ENCODE measurements around the gene UBAC2.
A peak's percentile ranks its signal among the peaks of the same experiment; 100 is the strongest.

The UBAC2 gene

DNA sequence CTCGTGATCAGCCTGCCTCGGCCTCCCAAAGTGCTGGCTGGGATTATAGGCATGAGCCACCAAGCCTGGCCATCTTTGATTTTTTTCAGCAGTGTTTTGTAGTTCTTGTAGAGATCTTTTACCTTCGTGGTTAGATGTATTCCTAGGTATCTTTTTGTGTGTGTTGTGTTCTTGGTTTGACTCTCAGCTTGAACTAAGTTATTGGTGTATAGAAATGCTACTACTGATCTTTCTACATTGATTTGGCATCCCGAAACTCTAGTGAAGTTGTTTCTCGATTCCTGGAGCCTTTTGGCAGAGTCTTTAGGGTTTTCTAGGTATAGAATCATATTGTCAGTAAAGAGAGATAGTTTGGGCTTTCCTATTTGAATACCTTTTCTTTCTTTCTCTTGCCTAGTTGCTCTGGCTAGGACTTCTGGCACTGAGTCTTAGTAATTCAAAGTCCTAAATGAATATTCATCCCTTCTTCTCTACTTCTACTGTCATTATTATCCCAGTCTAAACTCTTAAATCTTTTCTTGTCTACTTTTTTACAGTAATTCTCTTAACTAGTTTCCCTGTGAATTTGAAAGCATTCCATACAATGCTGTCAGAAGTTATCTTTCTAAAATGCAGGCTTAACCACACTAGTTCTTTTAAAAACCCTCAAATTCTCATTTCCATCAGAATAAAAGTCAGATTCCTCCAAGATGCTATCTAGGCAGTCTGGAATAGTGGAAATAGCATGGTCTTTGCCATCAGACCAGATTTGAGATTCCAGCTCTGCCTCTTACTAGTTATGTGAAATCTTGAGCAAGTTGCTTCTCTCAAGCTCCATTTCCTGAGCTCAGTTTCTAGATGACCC is 50.5 kb downstream of the UBAC2 start:
- DNase-seq: no peak

DNA sequence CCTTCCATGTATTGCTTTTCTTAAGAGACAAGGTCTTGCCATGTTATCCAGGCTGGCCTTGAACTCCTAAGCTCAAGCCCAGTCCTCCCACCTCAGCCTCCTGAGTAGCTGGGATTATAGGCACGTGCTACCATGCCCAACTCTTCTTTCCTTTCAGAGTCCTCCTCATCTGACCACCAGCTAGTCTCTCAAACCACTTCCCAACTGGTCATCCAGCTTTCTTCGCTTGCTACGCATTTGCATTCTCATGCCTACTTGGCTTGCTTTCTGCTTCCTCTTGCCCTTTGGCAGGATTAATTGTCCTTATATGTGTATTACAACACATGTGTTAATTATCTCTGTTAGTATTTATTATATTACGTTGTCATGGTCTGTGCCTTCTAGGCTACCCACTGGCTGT is 51.3 kb downstream of the UBAC2 start:
- no peak for DNase-seq

DNA sequence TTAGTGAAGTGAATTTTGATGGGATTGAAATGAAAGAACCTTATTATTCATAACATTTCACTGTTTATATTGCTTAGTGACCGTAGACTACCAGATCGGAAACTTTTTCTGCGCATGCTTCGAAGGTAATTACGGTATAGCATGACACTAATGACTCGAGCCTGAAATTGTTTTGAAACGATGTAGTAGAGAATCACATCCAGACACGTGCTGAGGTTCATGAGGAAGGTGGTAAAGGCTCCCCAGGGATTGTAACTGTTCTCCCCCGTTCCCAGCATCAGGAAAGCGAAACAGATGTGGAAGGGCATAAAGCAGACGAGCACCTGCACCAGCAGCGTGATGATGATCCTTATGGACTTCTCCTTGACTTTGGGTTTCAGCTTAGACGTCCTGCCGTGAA is 54.2 kb downstream of the UBAC2 start:
- no peak for DNase-seq

DNA sequence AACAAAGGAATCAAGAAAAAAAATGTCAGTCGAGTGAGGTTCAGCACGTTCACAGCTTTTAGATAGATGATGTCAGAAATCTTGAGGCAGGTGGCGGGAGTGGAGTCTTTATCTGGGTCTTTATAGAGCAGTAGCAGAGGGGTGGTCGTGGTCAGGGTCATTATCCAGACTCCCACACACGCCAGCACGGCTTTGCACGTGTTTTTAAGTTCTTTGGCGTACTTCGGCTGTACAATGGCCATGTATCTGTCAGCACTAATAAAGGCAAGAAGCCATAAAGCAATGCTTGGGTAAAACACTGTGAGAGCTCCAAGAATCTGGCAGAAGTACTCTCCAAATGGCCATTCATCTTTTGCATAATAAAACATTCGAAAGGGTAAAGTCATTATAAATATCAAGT is 54.6 kb downstream of the UBAC2 start:
- DNase-seq: no peak

DNA sequence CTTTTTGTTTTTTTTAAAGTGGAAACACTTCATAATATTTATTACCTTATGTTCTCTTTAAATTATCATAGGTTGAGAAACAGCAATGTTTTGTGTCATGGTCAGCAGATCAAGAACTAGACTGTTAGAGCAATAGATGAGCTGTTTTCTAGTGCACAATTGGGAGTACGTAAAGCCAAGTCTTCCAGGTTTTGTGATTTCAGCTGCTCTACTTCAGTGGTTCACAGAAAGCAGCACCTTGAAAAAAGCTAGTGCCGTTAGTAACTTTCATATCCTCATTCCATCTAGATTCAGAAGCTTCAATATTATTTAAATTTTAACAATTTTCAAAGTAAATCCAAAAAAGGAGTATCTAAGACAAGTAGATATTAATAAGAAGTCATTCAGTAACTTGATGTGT is 55.6 kb downstream of the UBAC2 start:
- DNase-seq: no peak

DNA sequence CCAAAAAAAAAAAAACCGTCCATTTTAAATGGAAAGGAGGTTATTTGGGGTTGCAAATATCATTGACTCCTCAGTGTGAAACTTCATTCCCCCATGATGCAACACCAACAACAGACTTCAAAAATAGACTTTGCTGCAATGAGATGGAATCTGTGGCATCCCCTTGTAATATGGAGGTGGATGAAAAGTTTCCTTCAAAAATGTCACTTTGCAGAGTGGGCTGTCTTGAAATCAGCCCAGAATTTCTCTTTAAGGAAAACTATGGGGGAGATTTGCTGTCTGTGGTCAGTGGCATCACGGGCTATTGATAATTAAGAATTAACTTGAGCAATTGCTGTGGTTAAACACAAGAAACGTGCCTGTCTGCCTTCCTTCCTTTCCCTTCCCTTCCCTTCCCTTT is 56.1 kb downstream of the UBAC2 start:
- no peak for DNase-seq

DNA sequence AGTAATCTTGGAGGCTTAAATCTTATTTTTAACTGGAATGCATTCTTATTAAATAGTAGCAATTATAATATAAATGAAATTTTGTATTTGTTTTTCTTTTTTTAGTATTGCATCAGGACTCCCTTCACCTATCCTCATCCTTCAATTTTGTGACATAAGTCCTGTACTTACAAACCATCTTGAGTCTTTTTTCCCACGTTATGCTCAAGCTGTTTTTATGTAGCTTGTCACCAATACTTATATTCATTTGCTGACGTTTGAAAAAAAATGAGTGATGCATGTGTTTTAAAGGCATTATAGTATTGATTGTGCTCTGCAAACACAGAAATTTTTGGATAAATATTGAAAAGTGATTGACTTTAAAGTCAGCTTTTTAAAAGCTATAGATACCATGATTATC is 56.6 kb downstream of the UBAC2 start:
- no peak for DNase-seq

DNA sequence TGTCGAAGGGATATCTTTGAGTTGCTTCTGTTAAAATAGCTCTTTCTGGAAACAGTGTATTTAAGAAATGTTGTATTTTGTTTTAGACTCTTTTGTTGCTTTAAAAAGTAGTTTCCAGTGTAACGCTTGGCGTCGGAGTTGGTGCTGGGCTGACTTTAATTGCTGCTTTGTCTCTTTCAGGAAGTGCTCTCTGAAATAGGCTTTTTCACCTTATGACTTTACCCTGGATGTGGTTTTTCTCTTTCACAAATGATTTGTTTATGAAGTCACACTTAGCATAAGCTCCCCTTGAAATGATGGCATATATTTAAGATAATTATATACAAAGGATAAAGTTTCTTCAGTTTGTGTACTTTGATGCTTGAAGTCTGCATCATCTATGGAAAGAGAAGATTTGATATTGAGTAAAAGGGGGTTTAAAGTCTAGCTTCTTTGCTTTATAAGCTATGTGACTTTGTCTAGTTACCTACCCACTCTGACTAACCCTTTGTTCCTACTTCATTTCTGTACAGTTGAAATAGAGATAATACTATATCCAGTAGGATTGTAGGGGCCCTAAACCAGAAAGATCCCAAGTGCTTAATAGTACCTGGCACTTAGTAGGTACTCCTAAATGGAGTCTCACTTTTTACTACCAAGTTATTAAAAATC is 57.7 kb downstream of the UBAC2 start, which contains the start of gene GPR18:
GPR18 (minus strand) TSS at position 170 of the 651 bp plus-strand sequence. CDS start 2,507 bp downstream, outside the sequence.
- no peak for DNase-seq

DNA sequence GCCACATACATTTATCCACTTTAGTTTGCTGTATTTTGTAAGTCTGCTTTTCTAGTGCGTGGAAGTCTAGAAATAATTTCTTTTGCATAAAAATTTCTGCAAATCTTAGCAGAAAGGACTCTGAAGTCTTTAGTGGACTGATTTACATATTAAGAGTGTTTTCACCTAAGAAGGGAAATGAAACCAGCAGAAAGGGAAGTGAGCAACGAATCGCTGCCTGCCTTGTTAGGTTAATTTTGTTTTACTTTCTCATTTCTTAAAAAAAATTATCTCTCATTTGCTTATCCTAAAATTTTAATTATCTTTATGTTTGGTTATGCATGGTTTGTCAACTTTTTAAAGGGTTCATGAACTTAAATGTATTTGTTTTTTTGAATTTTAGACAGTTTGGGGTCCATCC is 58.3 kb downstream of the UBAC2 start:
- DNase-seq: no peak

DNA sequence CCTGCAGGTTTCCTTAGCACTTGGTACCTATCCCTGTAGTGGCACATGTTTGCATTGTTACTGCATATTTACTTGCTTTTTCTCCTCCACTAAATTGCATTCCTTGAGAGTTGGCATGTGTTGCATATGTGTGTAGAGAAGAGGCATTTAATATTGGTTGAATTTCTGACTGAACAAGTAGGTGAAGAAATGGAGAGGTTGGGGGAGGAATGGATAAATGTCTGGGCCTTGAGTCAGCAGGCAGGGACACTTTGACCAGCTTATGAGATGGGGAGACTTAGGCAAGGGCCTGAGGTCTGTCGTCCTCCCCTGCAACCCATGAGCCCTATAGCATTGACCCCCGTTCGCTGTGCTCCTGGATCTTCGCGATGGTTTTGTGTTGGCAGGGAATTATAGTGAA is 59.6 kb downstream of the UBAC2 start:
- DNase-seq: no peak

DNA sequence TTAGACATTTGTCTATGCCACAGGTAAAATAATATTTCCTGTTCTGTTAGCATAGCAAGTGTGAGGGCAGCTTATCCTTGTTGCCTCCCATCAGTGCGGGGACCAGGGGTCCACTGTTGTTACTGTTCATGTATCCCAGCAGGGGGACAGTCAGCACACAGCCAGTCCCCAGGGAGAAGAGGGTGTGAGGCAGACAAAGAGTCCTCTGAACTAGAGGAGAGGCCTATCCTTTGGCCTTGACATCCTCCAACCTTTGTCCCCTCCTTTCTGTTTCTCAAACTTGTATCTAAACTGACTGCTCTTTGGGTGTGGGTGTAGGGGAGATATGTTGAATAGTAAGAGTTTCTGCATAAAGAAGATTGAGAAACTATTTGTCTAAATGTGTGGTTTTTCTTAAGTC is 60.4 kb downstream of the UBAC2 start:
- no peak for DNase-seq

DNA sequence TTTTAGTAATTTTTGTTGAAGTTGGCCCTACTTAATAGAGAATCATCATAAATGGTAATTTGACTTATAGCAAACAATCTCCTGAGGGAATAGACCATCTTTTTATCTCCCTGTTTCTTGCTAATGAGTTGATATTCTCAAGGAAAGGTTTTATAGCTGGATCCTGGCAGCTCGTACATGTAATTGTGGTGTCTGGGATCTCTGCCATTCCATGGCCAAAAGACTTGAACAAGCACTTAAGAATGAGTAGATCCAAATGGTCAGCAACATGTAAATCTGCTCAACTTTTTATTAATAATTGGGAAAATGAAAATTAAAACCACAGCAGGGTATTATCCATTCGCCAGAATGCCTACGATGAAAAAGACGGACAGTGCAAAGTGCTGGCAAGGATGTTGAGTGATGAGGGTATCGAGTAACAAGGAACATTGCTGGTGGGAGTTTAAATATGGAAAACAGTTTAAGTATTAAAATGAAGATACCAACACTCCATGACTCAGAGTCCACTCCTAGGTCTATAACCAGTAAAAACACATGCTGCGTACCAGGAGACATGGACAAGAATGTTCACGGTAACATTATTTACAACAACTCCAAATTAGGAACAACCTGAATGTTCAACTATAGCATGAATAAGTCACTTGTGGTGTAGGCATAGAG is 62.6 kb downstream of the UBAC2 start:
- DNase-seq: no peak

DNA sequence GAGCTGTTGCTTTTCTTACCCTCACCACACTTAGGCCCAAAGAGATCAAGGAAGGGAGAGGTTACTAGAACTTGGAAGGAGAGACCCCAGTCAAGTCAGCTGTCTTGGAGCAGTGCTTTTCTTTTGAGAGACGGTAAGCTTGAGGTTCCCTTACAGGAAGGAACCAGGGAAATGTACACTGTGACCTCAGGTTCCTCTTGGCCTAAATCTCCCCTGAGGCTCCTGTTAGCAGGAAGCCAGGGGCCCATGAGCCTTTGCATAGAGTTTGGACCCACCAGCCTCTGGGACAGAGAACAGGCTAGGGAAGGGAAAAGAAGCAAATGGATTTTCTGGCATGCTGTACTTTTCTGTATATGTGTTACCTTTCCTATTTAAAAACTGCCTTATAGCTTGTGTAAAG is 63.4 kb downstream of the UBAC2 start:
- no peak for DNase-seq

DNA sequence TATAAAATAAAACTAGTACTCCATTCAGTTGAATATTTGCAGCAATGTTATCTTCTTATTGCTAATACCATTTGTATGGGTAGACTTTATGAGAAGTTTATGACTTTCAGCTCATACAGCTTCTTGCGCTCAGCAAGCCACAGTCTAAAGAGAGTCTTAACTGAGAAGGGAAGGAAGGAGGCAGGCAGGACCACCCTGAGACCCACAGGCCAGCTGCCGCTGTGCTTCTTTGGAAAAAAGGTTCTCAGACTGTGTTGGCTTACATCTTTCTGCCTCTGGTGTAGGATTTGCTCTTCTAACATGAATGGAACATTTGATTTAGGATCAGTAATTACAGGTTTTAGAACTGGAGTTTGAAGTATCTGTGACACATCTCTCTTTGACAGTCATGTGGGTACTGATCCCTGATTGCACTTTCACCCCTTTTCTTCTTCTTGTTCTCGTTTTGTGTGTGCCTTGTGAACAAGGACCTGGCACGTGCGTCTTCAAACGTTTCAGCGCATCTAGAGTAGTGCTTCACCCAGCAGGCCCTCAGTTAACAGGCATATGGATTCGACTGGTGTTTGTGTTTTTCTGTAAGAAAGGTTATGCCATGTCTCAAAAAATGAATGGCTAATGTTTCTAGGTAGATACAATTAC is 64.6 kb downstream of the UBAC2 start:
- peak; percentile 67 for DNase-seq

DNA sequence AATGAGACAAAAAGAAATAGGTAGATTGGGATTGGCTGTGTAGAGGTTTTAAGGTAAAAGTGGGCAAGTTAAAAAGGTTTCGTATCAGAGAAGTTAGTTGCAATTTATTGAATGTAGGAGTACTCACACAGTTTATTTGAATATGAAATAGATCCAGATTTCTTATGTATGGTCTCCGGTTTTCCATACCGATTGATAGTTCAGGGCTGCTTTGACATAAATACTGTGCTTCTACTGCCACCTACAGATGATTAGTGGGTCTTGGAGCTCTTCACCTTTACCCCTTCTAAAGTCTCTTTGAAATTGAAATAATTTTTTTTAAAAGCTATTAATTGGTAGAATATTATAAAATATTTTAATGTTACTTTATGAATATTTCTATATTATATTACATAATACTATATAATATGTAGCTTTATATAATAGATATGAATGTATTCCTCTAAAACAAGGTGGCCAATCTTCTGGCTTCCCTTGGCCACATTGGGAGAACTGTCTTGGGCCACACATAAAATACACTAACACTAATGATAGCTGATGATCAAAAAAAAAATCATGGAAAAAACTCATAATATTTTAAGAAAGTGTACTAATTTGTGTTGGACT is 65.3 kb downstream of the UBAC2 start:
- DNase-seq: no peak

DNA sequence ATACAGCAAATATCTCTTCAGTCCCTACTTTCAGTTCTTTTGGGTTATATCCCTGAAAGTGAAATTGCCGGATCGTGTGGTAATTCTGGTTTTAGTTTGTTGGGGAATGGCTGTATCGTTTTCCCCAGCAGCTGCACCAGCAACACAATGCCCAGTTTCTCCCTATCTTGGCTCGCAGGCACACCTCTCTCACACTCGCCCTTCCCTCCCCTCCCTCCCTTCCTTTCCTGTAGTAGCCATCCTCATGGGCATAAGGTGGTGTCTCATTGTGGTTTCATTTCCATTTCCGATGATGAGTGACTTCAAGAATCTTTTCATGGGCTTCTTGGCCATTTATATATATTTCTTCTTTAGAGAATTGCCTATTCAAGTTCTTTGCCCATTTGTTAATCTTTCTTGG is 66.2 kb downstream of the UBAC2 start:
- DNase-seq: no peak

DNA sequence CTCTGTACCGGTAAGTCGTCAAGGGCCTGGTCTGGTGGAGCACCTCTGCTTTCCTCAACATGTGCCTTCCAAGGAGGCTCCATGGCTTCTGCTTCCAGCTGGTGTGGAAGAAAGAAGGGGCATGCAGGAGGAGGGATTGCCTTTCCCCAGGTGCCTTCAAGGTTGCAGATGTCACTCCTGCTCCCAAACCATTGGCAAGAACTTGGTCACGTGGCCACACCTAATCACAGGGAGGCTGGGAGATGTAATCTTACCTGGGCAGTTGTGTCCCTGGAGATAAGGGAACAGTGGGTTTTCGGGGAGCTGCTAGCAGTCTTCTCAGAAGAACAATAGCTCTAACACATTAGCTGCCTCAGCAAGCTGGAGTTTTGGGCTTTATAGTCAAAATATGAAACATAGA is 67.3 kb downstream of the UBAC2 start:
- DNase-seq: no peak

DNA sequence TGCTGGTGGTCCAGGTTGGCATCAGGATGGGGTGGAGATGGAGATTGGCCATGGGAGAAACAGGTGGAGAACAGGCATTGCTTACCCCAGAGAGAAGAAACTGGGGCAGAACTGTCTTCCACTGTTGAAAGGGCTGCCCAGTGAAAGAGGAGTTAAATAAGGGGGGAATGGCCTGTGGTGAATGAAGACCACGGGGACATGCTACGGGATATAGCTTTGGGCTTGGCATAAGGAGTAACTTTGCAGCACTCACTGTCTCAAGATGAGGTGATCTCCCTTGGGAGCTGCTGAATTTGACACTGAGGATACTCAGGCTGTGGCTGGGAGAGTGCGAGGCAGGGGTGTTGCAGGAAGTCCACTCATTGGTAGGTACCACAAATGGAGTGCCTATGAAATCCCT is 68.2 kb downstream of the UBAC2 start:
- DNase-seq: no peak

DNA sequence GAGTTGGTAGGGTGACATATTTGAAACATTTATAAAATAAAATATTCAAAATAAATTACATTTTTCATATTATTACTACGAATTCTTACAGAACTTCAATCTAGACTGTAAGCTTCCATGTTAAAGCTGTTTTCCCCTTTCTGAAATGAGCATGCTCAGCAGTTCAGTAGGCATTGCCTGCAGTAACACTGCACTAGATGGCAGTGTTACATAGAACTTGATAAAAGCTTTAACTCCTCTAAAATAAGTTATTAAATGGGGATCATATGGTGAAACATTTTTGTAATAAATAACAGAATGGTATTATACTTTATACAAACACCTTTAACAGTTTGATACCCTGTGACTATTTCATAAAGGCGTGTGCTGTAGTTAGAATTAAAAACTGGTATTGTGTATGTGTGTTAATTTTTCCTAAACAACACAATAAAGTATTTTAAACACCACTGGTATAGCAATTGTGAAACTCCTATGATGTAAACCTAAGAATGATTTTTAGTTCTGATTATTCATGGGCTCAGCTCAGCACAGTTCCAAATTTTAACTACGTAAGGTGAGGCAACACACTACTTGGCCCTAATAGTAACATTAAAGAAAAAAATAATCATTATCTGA is 69.1 kb downstream of the UBAC2 start:
- DNase-seq: no peak

DNA sequence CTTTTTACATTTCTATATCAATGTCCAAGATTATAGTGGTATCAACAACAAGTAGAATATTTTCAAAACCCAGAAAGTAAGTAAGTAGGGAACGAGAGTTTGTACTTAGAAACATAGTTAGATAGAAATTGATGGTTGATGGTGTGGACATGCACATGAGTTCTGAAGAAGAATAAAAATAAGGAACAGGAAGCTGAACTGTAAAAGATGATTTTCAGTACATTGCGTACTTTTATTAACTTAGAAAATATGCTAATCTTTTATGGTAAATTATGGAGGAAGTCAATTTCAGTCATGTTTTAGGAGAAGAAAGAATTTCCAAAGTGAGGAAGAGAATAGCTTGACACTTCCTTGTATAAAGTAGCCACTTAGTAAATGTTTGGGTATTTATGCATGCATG is 69.9 kb downstream of the UBAC2 start:
- no peak for DNase-seq

DNA sequence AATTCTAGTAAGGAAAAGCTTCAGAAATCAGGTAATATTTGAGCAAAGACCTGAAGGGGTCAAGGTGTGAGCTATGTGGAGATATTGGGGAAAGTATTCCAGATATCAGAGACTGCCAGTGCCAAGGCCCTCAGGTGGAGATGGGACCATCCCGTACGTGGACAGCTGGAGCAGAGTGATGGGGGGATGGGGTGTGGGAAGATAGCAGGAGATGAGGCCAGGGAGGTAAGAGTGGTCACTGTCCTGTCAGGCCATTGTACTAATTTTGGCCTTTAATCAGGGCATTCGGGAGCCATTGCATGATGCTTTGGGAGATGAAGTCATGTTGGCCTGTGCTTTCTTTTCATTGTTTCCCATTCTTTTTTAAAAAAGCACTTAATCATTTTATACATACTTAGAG is 70.6 kb downstream of the UBAC2 start:
- no peak for DNase-seq

DNA sequence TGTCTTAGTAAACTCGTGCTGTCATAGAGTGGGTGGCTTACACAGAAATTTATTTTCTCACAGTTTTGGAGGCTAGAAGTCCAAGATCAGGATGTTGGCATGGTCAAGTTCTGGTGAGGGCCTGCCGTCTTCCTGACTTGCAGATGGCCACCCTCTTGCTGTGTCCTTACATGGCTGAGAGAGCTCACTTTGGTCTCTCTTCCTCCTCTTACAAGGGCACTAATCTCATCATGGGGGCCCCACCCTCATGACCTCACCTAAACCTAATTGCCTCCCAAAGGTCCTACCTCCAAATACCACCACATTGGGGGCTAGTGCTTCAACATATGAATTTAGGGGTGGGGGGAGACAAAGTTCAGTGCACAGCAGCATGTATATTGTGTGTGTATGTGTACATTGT is 71.8 kb downstream of the UBAC2 start:
- no peak for DNase-seq

DNA sequence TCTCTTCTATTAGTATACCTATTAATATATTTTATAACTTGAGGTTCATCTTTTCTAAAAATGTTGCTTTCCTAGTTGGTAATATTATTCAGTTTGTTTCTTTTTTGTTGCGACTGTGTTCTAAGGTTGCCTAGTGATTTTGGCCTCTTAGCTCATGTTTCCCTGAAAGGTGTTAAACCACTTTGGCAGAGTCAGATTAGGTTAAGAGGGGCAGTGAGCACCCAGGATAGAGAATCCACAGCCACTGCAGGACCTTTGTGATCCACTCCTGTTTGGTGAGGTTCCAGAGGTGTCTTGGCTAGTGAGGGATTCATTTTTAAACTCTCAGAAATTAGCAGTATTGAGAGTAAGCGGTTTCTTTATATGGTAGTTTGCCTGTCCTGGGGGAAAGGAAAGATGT is 72.5 kb downstream of the UBAC2 start:
- DNase-seq: no peak

Data from stimulated activated CD8-positive, alpha-beta memory T cell treated with anti-CD3 and anti-CD28 coated beads, Interleukin-4, amount 100 ng/mL, for 48 hours (primary cell).